ENCODE measurements around the gene SLC35B2. TPM values are rescaled to one million over a fixed set of nuclear protein-coding genes. Genes with fewer than 3 reads are reported as not detected.
A peak's percentile ranks its signal among the peaks of the same experiment; 100 is the strongest.

The SLC35B2 gene
- total RNA-seq, 1 donor from 2014 or later, result 43.1 TPM

DNA sequence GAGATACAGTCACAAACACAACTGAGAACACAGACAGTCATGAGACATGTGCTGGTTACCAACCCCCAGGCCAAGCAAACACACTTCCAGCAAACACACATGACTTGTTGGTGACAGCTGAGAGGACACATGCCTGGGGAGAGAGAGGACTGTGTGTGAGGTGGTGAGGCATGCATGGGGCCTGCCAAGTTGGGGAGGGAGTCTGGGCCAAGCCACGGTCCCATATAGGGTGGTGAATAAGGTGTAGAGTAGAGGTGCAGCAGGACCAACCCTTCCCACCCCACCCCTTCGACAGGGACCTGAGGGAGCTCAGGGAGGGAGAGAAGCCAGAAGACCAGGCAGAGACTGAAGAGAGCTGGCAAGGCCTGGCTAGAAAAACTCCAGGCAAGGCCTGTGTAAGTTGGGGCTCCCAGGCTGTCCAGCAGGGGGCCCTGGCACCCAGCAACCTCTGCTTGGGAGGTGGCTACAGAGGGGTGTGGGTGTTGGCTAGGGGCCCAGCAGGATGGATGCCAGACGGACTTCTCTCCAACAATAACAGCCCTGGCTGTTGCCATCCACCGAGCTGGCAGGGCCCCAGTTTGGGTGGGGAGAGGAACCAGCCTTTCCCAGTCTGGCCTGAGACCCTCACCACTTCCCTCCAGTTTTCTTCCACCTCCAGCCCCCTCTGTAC lies 35.9 kb downstream of the SLC35B2 start:
- peak; percentile 95 for DNase-seq

DNA sequence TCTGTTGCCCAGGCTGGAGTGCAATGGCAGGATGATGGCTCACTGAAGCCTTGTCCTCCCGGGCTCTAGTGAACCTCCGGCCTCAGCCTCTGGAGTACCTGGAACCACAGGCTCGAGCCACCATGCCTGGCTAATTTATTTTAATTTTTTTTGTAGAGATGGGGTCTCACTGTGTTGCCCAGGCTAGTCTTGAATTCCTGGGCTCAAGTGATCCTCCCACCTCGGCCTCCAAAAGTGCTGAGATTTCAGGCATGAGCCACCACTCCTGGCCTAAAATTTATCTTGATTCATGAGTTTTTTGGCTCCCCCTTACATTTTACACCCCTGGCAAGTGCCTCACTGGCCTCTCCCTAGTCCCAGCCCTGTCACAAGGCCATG lies 36.4 kb downstream of the SLC35B2 start:
- no peak for DNase-seq

DNA sequence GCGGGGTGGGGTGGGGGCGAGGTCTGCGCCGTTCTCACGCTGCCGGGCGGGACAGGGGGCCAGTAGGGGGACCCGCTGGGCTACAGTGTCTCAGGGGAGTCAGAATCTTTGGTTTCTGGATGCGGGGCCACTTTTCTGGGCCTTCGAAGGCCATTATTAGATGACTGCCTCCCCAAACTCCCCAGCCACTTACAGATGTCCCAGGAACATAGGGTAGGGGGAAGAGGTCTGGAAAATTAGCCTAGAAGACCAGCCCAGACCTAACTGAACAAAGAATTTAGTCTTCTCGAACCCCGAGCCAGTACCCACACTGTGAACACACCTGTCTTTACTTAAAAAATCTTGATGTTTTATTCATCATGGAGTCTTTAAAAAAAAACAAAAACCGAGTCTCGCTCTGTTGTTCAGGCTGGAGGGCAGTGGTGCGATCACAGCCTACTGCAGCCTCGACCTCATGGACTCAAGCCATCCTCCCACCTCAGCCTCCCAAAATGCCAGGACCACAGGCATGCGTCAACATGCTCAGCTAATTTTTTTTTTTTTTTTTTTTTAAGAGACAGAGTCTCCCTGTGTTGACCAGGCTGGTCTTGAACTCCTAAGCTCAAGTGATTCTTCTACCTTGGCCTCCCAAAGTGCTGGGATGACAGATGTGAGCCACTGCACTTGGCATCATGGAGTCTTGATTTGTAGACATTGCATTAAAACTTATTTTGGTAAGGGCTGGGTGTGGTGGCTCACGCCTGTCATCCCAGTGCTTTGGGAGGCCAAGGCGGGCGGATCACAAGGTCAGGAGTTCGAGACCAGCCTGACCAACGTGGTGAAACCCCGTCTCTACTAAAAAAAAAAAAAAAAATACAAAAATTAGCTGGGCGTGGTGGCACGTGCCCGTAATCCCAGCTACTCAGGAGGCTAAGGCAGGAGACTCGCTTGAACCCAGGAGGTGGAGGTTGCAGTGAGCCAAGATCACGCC lies 37.2 kb downstream of the SLC35B2 start:
- no peak for DNase-seq

DNA sequence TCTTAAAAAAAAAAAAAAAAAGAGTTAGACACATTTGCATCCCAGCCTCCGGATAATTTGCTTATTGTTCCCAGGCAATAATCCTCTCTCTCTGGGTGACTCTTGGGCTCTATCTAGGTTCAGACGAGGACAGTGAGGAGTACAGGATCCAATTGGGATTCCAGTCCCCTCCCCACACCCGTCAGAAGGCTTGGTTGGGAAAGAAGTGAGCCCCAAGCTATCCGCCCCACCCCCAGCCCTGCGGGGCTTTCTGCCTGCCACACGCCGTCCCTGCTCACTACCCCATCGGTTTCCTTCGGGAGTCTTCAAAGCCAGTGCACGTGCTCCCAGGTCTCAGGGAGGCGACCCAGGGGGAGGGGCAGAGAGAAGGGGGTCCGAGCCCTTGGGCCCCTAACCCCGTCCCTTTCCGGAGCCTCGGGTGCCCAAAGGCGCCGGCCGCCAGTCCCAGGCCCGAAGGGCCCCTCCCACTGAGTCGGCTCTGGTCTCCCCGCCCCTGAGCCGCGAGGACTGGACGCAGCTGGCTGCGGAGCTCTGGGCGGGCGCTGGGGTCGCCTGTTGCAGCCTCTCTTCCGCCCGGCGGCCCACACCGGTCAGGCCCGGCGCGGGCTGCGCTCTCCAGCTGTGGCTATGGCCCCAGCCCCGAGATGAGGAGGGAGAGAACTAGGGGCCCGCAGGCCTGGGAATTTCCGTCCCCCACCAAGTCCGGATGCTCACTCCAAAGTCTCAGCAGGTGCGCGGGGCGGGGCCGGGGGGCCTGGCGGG lies 38.1 kb downstream of the SLC35B2 start:
- peak; percentile 93 for DNase-seq

DNA sequence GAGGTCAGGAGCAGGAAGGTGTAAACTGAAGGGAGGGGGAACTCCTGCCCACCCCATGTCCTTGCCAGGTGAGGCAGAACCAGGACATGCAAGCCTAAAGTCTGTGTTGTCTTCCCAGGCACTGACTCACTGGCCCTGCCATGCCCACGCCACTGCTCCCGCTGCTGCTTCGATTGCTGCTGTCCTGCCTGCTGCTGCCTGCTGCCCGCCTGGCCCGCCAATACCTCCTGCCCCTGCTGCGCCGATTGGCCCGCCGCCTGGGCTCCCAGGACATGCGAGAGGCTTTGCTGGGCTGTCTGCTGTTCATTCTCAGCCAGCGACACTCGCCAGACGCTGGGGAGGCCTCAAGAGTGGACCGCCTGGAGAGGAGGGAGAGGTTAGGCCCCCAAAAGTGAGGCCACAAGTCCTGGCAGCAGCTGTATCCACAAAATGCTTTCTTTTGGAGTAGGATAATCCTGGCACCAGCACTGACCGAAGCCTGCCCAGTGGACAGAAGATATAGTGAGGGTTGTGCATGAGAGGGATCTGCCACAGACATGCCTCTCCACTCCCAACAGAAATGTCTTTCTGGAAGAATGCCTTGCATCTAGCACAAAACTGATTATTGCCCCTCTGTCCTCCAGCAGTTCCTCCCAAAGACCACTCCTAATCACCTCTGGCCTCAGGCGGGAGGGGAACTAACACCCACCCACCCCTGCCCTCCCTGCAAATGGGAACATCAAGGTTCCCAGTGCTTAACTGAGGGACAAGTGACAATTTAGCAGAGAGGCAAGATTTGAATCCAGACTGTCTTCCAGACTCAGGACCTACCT lies 39.8 kb downstream of the SLC35B2 start:
- DNase-seq, result peak; percentile 28

DNA sequence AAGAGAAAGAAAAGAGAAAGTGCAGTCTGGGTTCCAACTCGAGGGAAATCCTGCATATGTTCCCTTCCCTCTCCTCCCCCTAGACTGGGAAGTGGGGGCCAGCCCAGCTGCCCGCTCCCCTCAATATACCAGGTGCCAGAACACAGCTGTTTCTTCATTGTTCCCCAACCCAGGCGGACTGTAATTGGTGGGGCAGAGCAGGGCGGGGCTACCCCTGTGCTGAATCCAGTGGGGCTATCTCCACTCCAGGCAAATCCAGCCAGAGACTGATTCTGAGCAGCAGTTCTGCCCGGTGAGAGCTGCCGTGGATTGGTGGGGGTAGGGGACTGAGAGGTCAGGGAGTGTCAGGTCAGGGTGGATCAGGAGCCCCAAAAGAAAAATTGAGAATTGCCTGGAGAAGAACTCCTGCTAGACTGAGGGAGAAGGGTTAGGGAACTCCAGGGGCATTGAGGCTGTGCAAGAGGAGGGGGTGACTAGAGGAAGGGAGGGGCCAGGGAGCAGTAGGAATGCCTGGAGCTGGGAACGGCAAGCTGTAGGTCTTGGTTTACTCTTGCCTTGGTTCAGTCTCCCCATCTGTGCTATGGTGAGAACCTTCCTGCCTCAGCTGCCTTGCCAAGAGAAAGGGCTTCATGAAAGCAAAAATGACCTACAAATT lies 40.5 kb downstream of the SLC35B2 start, which contains the start of gene MYMX:
Gene MYMX, plus strand, starts transcription at position 250 of the 655 bp plus-strand sequence. CDS start 546 bp downstream, outside the sequence.
- no peak for DNase-seq

DNA sequence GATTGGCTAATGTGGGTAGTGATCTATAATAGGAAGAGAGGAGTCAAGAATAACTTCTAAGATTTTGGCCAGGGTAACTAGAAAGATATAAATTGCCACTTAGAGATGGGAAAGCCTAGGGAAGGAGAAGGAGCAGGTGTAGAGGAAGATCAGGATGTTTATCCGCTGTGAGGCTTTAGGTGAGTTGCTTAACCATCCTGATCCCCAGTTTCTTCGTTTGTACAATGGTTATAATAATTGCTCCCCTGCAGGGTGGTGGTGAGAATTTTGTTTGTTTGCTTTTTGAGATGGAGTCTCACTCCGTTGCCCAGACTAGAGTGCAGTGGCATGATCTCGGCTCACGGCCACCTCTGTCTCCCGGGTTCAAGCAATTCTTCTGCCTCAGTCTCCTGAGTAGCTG lies 43.0 kb downstream of the SLC35B2 start:
- no peak for DNase-seq

DNA sequence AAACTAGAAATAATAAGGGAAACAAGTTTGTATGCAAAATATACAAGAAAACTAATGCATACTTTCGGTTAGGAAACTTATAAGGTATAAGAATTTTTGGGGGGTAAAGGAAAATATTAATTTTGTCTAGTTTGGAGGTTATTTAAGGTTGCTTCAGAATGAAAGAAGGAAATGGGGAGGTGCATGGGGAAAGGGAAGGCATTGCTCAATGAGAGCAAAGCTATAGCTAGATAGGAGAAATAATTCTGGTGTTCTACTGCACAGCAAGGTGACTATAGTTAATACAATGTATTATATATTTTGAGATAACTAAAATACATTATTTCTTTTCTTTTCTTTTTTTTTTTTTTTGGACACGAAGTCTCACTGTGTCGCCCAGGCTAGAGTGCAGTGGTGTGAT lies 46.0 kb downstream of the SLC35B2 start:
- DNase-seq, result no peak

DNA sequence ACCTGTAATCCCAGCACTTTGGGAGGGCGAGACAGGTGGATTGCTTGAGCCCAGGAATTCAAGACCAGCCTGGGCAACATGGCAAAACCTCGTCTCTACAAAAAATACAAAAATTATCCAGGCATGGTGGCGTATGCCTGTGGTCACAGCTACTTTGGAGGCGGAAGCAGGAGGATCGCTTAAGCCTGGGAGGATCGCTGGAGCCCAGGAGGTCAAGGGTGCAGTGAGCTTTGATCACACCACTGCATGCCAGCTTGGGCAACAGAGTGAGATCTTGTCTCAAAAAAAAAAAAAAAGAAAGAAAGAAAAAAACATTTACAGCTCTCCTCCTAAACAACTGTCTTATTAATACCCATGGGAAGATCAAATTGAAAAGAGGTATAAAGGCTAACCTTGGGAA lies 49.4 kb downstream of the SLC35B2 start:
- no peak for DNase-seq

Other genes starting within 250 kb of the SLC35B2 start
- 48.1 and 75.4 TPM in 2 replicates for gene MRPL14, start 130.1 kb downstream of the SLC35B2 start, total RNA-seq
- 33.0 and 36.3 TPM in 2 replicates for gene TMEM63B, start 130.0 kb downstream of the SLC35B2 start, total RNA-seq
- 0.28 and 2.2 TPM in 2 replicates for gene CAPN11, start 98.7 kb downstream of the SLC35B2 start, total RNA-seq
- 0.23 TPM in 1 of 2 replicates, not detected in the other for gene MYMX, start 40.6 kb downstream of the SLC35B2 start, total RNA-seq
- gene SLC29A1, start 33.9 kb downstream of the SLC35B2 start, total RNA-seq, result 41.7 and 64.8 TPM in 2 replicates
- 558 and 784 TPM in 2 replicates for gene HSP90AB1, start 10.4 kb downstream of the SLC35B2 start, total RNA-seq
- gene NFKBIE, start 8.0 kb upstream of the SLC35B2 start, total RNA-seq, result 13.4 and 41.7 TPM in 2 replicates
- not detected in 2 replicates for gene TMEM151B, start 12.9 kb upstream of the SLC35B2 start, total RNA-seq
- gene AARS2, start 55.8 kb upstream of the SLC35B2 start, total RNA-seq, result 17.5 and 23.6 TPM in 2 replicates
- not detected in 2 replicates for gene SPATS1, start 85.1 kb upstream of the SLC35B2 start, total RNA-seq
- gene CDC5L, start 130.2 kb upstream of the SLC35B2 start, total RNA-seq, result 26.2 and 31.1 TPM in 2 replicates